Fibroblast of villous mesenchyme (primary cell): ENCODE measurements around the gene MBP. TPM values are rescaled to one million over a fixed set of nuclear protein-coding genes. Genes with fewer than 3 reads are reported as not detected.

ENCODE experiments used
- DNase-seq: peaks from one replicate; pipeline ENCODE4 v3.0.0-alpha.2; 2010; ENCODE audit warnings: low read depth
- H3K4me3 ChIP-seq: 2 replicates; pipeline ENCODE4 v1.5.1; 2011; ENCODE audit warnings: low read depth, mild to moderate bottlenecking, low read length
- CTCF ChIP-seq: IDR thresholded peaks from 2 replicates; pipeline ENCODE4 v1.5.1; 2012; ENCODE audit warnings: low read depth, mild to moderate bottlenecking, low read length; ENCODE audit not compliant: insufficient read depth
- total RNA-seq: library from RNA; depleted of rRNA; stranded (reverse); fragments of >200 nt; gene quantifications from 2 replicates; pipeline ENCODE4 v1.2.3, GENCODE V29; 2012

The MBP gene
- total RNA-seq = 3.9 and 5.2 TPM in 2 replicates

- no peak for TF ChIP-seq CTCF
- peak within 1 kb of the TSS; percentile 74 for H3K4me3 ChIP-seq
- DNase-seq = no peak
Measured at GRCh38 chr18:77132369-77133050, at the start of gene MBP. Gene MBP, minus strand, starts transcription at chr18:77132783. Its CDS starts 27,522 bp downstream, at chr18:77105261.

- no peak overlapping the region for H3K4me3 ChIP-seq
- no peak for TF ChIP-seq CTCF
- no peak for DNase-seq
Measured at GRCh38 chr18:77181950-77182707, 49.5 kb upstream of the MBP start.

GRCh38 chr18:77178559-77178958, 46.0 kb upstream of the MBP start:
- peak; percentile 28 for DNase-seq
- H3K4me3 ChIP-seq = no peak overlapping the region

GRCh38 chr18:77177009-77177408, 44.4 kb upstream of the MBP start:
- TF ChIP-seq CTCF = no peak
- DNase-seq = peak; percentile 30
- H3K4me3 ChIP-seq = no peak overlapping the region

More at GRCh38 chr18:77178559-77178958, 46.0 kb upstream of the MBP start:
- TF ChIP-seq CTCF = no peak

GRCh38 chr18:77173275-77174030, 40.9 kb upstream of the MBP start:
- no peak for TF ChIP-seq CTCF
- no peak for DNase-seq
- no peak overlapping the region for H3K4me3 ChIP-seq

GRCh38 chr18:77170890-77171410, 38.4 kb upstream of the MBP start:
- DNase-seq = no peak
- no peak overlapping the region for H3K4me3 ChIP-seq
- no peak for TF ChIP-seq CTCF
